Neural progenitor cell (in vitro differentiated cells): ENCODE results near the gene IRAK1.

ENCODE experiments used
- CTCF ChIP-seq: fragments of 200-600 bp; sonication (generic); IDR thresholded peaks from 2 replicates; pipeline ENCODE4 v1.5.1; 2017; ENCODE audit warnings: antibody characterized with exemption, mild to moderate bottlenecking
- EZH2 ChIP-seq: fragments of 200-600 bp; sonication (generic); IDR thresholded peaks from 2 replicates; pipeline ENCODE4 v1.6.1; 2017; ENCODE audit warnings: antibody characterized with exemption, mild to moderate bottlenecking, moderate library complexity

GRCh38 chrX:154032653-154033052 is 13.0 kb upstream of the IRAK1 start:
- TF ChIP-seq CTCF: no peak
- no peak for TF ChIP-seq EZH2
